ENCODE data around the gene RFC1.
A peak's percentile ranks its signal among the peaks of the same experiment; 100 is the strongest.
"Not testable (repeated sequence)": the region's sequence is repeated elsewhere in the genome, so short reads cannot be mapped to it uniquely, and the experiment has no call there.

RFC1 gene, protein sequence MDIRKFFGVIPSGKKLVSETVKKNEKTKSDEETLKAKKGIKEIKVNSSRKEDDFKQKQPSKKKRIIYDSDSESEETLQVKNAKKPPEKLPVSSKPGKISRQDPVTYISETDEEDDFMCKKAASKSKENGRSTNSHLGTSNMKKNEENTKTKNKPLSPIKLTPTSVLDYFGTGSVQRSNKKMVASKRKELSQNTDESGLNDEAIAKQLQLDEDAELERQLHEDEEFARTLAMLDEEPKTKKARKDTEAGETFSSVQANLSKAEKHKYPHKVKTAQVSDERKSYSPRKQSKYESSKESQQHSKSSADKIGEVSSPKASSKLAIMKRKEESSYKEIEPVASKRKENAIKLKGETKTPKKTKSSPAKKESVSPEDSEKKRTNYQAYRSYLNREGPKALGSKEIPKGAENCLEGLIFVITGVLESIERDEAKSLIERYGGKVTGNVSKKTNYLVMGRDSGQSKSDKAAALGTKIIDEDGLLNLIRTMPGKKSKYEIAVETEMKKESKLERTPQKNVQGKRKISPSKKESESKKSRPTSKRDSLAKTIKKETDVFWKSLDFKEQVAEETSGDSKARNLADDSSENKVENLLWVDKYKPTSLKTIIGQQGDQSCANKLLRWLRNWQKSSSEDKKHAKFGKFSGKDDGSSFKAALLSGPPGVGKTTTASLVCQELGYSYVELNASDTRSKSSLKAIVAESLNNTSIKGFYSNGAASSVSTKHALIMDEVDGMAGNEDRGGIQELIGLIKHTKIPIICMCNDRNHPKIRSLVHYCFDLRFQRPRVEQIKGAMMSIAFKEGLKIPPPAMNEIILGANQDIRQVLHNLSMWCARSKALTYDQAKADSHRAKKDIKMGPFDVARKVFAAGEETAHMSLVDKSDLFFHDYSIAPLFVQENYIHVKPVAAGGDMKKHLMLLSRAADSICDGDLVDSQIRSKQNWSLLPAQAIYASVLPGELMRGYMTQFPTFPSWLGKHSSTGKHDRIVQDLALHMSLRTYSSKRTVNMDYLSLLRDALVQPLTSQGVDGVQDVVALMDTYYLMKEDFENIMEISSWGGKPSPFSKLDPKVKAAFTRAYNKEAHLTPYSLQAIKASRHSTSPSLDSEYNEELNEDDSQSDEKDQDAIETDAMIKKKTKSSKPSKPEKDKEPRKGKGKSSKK

DNA sequence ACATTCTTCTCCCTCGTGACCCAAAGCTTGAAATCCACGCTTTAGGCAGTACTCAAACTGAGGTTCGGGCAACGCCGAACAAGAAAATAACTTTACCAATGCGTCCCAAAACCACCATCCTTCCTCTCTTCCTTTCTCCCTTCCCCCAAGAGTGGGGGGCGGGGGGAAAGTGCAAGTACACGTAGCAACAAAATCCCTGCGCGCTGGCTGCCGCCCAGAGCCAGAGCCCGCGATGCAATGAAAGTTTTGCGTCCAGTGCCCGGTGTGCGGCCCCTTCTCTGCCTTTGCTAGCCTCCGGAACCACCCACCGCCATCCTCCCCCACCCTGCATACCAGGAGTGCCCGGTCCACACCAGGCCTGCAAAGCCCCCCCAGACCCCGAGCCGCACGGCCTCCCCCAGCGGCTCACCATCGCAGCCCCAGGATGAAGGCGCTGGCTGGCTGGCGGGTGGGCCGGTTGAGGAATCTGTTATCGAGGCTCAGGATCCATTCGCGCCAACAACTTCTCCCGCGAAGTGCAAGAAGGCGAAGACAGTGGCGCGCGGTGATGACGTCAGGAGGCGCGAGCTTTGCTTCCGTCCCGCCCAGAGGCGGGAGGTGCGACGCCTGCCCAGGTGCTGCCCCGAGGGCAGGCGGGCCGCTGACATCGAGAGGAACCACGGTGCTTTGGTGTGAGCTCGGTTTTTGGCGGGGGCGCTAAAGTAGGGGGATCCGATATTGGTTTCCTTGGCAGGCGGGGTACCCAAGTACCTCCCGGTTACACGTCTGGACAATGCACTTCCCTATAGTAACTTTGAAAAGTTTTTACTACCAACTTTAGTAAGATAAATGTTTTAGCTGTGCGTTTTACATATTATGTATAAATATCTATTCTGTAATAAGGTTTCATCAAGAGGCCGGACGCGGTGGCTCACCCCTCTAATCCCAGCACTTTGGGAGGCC, at the start of gene RFC1:
TSS of gene RFC1 (minus strand) at position 533 of the 942 bp plus-strand sequence. CDS start at position 412, 121 bp downstream.
- DNase-seq: peak; percentile 95

DNA sequence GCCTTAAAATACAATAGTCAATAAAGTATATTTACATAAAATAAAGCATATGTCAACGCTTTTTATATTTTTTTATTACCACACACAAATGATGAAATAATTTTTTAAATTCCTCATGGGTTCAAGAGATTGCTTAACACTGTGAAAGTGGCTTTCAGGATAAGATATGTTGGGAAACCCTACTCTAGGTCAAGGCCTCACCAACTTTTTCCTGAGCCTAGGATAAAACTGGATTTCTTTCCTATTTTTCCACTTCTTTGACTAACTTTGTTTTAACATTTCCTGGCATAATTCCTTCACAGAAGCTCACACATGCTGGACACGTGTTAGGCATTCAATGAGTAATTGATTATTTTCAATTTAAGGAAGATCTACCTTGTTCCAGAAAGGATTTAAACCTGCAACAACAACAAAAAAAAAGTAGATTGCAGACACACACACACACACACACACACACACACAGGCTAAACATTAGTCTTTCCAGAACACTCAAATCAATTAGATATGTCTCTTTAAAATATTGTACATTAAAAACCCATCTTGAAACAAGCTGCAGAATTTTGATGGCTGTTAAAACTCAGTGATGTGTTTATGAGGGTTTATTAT, 49.6 kb upstream of the RFC1 start:
- DNase-seq: no peak

DNA sequence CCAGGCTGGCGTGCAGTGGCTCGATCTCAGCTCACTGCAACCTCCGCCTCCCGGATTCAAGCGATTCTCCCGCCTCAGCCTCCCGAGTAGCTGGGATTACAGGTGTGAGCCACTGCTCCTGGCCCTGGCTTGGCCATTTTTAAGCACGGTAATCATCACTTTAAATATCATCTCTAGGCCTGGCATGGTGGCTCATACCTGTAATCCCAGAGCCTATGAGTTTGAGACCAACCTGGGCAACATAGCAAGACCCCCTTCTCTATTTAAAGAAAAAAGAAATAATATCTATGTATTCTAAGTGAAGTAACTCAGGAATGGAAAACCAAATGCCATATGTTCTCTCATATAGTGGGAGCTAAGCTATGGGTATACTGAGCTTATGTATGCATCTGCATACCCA, 45.4 kb upstream of the RFC1 start:
- not testable (repeated sequence) for DNase-seq

DNA sequence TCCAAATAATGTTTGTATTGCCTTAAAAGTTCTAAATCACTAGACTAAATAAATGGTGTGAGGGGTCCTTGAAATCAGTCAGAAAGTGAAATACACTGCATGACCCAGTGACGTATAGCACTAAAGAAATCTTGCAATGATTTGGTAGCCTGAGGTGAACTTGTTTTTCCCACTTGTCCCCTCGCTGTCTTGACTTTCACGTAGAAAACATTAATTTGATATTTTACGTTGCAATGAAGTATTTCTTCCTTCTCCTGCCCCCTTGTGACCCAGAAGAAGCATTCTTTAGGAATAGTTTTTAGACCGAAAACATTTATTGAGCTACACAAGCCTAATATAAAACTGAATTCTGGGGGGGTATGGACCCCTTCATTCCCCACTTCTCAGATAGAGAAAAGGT, 44.3 kb upstream of the RFC1 start:
- no peak for DNase-seq

DNA sequence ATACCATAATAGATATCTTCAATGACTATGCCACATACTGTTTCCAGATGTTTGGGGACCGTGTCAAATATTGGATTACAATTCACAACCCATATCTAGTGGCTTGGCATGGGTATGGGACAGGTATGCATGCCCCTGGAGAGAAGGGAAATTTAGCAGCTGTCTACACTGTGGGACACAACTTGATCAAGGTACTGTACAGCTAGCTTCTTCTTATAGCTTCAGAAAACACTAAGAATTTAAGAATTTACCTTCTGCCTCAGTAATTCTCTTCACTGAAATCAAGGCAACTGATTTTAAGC, 41.4 kb upstream of the RFC1 start:
- no peak for DNase-seq

DNA sequence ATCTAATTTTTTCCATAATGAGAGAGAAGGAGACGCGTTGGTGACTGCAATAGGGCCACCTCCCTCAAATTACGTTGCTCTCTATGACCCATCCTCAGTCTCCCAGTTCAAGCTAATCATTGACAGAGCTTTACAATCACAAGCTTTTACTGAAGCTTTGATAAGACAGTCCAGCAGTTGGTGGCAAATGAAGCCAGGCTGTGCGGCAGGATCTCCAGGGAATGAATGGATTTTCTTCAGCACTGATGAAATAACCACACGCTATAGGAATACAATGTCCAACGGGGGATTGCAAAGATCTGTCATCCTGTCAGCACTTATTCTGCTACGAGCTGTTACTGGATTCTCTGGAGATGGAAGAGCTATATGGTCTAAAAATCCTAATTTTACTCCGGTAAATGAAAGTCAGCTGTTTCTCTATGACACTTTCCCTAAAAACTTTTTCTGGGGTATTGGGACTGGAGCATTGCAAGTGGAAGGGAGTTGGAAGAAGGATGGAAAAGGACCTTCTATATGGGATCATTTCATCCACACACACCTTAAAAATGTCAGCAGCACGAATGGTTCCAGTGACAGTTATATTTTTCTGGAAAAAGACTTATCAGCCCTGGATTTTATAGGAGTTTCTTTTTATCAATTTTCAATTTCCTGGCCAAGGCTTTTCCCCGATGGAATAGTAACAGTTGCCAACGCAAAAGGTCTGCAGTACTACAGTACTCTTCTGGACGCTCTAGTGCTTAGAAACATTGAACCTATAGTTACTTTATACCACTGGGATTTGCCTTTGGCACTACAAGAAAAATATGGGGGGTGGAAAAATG, 40.8 kb upstream of the RFC1 start, which contains the start of gene KLB:
TSS of gene KLB (plus strand) at position 168 of the 821 bp plus-strand sequence. CDS start at position 188, 20 bp downstream.
- DNase-seq: no peak

DNA sequence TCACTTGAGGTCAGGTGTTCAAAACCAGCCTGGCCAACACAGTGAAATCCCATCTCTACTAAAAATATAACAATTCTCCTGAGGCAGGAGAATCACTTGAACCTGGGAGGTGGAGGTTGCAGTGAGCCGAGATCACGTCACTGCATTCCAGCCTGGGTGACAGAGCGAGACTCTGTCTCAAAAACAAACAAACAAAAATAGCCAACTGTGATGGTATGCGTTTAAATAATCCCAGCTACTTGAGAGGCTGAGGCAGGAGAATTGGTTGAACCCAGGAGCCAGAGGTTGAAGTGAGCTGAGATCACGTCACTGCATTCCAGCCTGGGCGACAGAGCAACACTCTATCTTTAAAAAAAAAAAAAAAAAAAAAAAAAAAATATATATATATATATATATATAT, 35.5 kb upstream of the RFC1 start:
- not testable (repeated sequence) for DNase-seq

DNA sequence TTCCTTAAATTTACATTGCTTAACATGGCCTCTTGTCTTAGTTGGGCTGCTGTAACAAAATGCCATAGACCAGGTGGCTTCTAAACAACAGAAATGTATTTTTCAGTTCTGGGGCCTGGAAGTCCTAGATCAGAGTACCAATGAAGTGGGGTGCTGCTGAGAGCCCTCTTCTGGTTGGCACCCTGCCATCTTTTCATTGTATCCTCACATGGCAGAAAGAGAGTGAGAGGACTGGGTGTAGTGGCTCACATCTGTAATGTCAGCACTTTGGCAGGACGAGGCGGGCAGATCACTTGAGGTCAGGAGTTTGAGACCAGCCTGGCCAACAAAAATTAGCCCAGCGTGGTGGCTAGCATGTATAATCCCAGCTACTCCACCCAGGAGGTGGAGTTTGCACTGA, 28.5 kb upstream of the RFC1 start:
- DNase-seq: no peak

DNA sequence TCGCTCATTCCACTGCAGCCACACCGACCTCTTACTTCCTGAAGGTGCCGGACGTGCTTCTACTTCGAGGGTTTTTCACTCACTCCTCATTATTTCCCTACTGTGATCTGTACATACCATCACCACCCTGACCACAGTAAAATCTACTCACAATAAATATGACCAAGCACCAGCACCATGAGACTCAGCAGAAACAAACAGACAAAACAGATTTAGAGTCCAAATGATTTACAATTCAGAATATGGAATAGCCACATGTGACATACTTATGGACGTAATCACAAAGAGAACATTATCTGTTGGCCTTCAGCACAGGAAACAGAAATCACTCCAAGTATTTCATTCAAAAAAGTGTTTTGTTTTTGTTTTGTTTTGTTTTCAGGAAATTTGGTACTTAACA, 24.4 kb upstream of the RFC1 start:
- DNase-seq: no peak

DNA sequence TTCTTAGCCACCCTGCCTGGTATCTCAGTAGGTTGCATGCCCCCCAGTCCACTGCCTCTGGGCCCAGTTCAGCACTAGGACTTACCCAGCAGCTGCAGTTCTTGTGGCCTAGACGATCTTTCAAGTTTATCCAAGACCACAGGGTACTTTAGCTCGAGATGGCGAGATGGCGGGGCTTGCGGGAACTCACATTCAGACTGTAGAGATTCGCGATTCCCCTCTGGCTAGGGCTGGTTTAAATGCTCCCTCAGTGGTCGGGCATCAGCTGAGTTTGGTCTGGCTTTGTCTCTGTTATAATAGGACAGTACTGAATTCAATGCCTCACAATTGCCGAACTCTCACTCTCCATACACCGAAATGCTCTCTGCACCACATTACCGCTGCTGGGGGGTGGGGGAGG, 18.4 kb upstream of the RFC1 start:
- no peak for DNase-seq

DNA sequence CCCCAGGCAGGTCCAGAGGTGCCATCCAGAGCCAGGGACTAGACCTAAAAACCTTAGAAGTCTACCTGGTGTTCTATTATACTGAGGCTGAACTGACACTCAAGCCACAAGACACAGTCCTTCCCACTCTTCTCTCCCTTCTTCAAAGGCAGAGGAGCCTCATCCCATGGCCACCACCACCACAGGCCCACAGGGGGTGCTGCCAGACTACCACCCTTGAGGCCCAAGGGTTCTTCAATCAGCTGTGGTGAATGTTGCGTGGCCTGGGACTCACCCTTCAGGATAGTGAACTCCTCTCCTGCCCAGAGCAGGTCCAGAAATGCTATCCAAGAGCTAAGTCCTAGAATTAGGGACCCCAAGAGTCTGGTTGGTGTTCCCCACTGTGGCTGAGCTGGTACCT, 17.5 kb upstream of the RFC1 start:
- no peak for DNase-seq

DNA sequence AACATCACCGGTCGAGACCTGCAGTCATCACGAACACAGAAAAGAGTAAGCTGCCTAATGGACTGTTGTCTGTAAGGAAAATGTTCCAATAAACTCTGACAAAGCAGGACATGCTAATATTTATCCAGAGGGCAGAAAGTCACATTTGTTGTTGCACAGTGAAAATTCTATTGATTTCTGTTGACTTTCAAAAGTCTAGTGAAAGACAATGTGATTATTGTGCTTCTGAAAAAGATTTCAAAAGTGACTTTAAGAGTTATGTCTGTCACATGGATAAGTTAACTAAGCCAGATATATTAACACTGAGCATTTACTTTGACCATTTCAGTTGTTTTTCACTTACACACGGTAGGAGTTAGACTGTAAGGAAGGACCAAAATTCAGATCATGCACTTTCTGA, 9.3 kb upstream of the RFC1 start:
- DNase-seq: no peak

DNA sequence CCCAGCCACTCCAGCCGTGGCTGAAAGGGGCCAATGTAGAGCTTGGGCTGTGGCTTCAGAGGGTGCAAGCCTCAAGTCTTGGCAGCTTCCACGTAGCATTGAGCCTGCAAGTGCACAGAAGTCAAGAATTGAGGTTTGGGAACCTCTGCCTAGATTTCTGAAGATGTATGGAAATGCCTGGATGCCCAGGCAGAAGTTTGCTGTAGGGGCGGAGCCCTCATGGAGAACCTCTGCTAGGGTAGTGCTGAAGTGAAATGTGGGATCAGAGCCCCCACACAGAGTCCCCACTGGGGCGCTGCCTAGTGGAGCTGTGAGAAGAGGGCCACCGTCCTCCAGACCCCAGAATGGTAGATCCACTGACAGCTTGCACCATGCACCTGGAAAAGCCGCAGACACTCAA, 5.0 kb upstream of the RFC1 start:
- not testable (repeated sequence) for DNase-seq

DNA sequence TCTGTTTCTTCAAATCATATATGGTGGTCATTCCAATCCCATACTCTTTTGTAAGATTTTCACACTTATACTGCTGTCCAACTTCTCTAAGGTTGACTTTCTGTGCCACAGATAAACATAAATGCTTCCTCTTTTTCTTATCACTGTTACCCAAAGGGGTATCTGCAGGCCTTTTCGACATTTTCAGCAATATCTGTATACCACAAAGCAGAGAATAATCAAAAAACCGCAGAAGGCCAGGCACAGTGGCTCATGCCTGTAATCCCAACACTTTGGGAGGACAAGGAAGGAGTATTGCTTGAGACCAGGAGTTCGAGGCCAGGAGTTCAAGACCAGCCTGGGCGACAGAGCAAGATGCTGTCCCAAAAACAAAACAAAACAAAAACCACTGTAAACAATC, 3.1 kb upstream of the RFC1 start:
- no peak for DNase-seq

DNA sequence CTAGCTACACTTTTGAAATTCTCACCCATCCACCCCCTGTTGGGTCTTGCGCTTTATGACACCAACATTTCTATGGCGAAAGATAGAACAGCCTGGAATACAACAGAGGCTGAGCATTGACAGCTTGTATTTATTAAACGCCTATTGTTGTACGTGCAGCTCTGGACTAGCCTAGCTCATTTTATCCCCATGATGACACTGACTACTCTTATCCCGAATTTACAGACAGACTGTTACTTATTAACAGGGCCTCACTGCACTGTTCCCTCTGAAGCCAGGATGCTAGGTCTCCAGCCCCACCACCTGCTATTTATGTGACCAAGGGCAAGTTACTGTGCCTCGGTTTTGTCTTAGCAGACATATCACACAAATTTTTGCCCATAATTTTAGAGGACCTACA, 1.0 kb upstream of the RFC1 start:
- no peak for DNase-seq

DNA sequence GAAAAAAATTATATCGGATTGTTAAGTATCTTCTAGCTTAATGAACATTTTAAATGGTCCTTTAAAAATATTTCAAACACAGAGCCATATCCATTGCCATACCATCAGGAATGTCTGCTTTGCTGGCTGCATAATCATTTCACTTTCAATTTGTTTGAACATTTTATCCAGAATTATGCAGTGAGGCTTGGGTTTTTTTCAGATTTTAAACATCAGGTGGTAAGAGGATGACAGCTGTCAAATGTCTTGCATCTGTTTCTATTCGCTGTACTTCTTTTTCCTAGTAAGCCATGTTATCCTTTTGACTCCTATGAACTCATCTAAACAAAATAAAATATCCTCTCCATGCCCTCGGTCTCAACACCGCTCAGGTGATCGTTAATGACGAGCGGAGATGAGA, 802 bp downstream of the RFC1 start:
- no peak for DNase-seq

DNA sequence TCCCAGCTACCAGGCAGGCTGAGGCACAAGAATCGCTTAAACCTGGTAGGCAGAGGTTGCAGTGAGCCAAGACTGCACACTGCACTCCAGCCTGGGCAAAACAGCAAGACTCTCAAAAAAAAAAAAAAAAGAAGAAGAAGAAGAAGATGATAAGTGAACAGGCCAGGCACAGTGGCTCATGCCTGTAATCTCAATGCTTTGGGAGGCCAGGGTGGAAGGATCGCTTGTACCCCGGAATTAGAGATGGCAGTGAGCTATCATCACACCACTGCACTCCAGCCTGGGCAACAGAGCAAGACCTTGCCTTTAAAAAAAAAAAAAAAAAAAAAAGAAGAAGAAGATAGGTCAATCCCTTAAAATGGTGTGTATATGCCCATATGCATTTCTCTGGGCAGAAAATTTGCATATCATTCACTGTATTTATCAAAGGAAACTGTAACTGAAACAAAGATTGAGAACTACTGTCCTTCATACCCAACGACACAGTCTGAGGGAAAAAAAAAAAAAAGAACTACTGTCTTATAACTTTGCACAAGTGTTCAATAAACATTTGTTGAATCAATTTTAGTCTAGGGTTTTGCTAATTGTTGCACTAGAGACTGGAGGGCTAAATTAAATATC, 2.3 kb downstream of the RFC1 start:
- no peak for DNase-seq

DNA sequence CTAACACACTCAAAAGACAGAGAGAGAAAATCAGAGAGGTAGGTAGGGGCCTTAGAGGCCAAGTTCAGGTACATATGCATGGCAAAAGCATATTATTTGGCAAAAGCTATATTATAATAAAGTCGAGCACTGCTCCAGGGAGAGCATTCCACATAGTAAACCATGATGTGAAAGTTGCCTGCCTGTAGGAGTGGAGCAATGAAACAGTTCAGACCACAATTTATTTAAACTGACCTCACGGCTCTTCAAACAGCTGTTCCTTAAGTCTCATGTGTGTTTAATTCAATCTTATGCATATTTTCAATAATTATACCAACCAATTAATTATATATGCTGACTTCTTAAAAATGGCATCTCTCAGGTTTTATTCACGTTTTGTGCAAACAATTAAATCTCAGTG, 3.3 kb downstream of the RFC1 start:
- no peak for DNase-seq

DNA sequence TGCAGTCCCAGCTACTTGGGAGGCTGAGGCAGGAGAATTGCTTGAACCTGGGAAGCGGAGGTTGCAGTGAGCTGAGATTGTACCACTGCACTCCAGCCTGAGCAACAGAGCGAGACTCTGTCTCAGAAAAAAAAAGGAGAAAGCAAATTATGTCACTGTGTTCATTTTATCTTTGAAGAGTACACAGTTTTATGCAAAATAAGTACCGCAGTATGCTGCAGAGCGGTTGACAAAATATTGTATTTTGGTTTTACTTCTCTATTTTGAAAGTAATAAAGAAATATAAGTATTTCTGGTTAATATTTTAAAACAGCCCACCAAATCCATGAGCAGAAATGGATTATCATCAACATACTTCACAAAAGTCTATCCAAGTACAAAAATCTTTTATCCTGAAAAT, 5.6 kb downstream of the RFC1 start:
- DNase-seq: not testable (repeated sequence)

DNA sequence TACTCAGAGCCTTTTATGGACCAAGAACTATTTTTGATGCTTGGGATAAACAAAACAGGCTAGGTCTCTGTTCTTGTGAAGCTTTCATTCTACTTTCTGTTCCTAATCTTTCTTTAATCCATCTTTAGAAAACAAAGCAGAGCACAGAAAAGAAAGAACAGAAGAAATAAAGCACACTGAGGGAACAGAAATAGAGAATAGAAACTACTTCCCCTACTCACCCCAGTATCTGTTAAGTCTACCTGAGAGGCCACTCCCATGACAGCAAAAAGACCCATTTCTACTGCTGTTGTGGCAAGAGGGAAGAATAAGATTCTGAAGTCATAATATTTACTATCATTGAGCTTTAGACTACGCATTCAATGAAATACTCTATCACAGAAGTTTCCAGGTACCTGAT, 9.2 kb downstream of the RFC1 start:
- no peak for DNase-seq

DNA sequence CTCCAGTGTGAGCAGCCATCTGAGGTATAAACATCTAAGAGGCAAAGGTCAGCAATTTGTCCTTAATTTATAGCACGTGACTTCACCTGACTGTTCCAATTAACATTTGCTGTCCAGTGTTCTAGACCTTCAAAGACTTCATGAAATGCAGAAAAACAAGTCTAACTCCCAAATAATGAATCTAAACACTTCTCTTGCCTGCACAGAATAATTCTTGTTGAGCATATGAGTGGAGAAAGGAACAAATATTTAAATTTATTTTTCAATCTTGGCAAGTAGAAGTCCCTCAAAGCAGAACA, 12.0 kb downstream of the RFC1 start:
- DNase-seq: no peak
